Mononuclear cell (primary cell): ENCODE data around the gene GTSE1. TPM values are rescaled to one million over a fixed set of nuclear protein-coding genes. Genes with fewer than 3 reads are reported as not detected.

Experiments
- H3K27me3 ChIP-seq: 2 replicates; pipeline ENCODE4 v1.6.0; 2011; ENCODE audit warnings: low read length, control low read depth; ENCODE audit not compliant: insufficient read depth
- H3K4me1 ChIP-seq: 2 replicates; pipeline ENCODE4 v1.5.1; 2011; ENCODE audit warnings: mild to moderate bottlenecking, low read length, control low read depth; ENCODE audit not compliant: insufficient read depth
- H3K4me3 ChIP-seq: 2 replicates; pipeline ENCODE4 v1.5.1; 2011; ENCODE audit warnings: mild to moderate bottlenecking, low read length, moderate library complexity
- H3K9me3 ChIP-seq: 2 replicates; pipeline ENCODE4 v1.5.1; 2011; ENCODE audit warnings: low read depth, mild to moderate bottlenecking, control low read depth, low read length
- total RNA-seq: library from RNA; depleted of rRNA; stranded (reverse); fragments of >200 nt; gene quantifications from one replicate; pipeline ENCODE4 v1.2.3, GENCODE V29; 2012

GTSE1 gene
- total RNA-seq, 1 donor, result 0.52 TPM

DNA sequence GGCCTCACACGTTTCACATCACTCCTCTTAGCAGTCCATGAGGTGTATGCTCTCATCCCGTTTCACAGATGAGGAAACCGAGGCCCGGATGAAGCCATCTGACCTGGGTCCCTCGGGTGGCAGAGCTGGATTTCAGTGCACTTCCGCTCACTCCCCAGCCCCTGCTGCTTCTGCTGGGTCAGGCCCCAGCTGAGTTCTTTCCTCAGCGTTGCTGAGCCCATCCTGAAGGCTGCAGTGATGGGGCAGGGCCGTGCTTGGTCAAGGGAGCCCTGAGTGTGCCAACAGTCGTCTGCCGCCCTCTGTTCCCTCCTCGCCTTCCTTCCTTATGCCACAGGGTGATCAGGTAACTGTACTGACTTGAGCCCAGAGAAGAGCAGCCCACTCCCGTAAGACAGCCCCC, 51.0 kb downstream of the GTSE1 start:
- H3K27me3 ChIP-seq, result no peaks in the 10 kb centered on the region
- H3K4me1 ChIP-seq, result no peaks in the 10 kb centered on the region
- H3K9me3 ChIP-seq, result no peaks in the 10 kb centered on the region
- no peak overlapping the region for H3K4me3 ChIP-seq

- Histone ChIP-seq H3K4me1 (no peaks in the 10 kb centered on the region), H3K9me3 (no peaks in the 10 kb centered on the region)
Measured at GRCh38 chr22:46348099-46348695, 51.5 kb downstream of the GTSE1 start.

GRCh38 chr22:46349238-46349637, 52.6 kb downstream of the GTSE1 start:
- Histone ChIP-seq H3K27me3 (no peaks in the 10 kb centered on the region), H3K4me3 (no peak overlapping the region), H3K9me3 (no peaks in the 10 kb centered on the region), H3K4me1 (no peaks in the 10 kb centered on the region)

More at GRCh38 chr22:46348099-46348695, 51.5 kb downstream of the GTSE1 start:
- Histone ChIP-seq H3K4me3 (no peak overlapping the region), H3K27me3 (no peaks in the 10 kb centered on the region)

- no peaks in the 10 kb centered on the region for H3K9me3 ChIP-seq
- no peaks in the 10 kb centered on the region for H3K4me1 ChIP-seq
- H3K4me3 ChIP-seq, result no peak overlapping the region
- no peaks in the 10 kb centered on the region for H3K27me3 ChIP-seq
Measured at GRCh38 chr22:46349681-46350080, 53.0 kb downstream of the GTSE1 start.

DNA sequence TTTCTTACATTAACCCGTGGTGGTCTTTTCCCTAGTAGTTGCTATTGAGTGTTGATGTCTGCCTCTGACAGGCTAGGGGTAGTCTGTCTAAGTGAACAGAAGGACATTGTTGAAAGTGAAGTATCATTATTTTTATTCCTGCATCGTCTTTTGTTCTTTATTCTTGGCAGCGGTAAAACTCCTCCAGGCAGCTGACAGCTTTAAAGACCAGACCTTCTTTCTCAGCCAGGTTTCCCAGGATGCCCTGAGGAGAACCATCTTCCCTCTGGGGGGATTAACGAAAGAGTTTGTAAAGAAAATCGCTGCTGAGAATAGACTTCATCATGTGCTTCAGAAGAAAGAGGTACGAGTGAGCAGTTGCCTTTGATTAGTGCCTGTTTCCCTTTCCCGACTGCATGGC, 53.5 kb downstream of the GTSE1 start:
- Histone ChIP-seq H3K27me3 (no peaks in the 10 kb centered on the region), H3K4me1 (no peaks in the 10 kb centered on the region), H3K9me3 (no peaks in the 10 kb centered on the region), H3K4me3 (no peak overlapping the region)

DNA sequence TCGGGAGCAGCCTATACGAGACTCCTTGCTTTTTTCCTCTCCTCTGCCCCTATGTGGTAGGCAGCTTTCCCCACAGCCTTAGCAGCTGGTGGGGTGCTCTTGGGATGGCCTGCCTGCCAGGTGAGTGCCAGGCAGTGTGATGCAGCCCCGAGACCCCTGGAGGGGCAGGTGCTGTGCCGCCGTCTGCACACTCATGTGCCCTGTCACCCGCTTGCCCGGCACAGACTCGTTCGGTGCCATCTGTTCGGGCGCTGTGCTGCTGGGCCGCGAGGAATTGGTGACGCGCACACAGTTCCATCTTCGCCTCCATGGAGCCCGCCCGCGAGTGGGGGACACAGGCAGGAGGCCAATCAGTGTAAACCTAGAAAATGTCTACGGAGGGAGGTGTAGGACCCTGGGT, 54.0 kb downstream of the GTSE1 start:
- Histone ChIP-seq H3K4me3 (no peak overlapping the region), H3K27me3 (no peaks in the 10 kb centered on the region), H3K4me1 (no peaks in the 10 kb centered on the region), H3K9me3 (no peaks in the 10 kb centered on the region)

GRCh38 chr22:46351131-46351735, 54.6 kb downstream of the GTSE1 start:
- Histone ChIP-seq H3K4me1 (no peaks in the 10 kb centered on the region), H3K27me3 (no peaks in the 10 kb centered on the region), H3K9me3 (no peaks in the 10 kb centered on the region), H3K4me3 (no peak overlapping the region)

DNA sequence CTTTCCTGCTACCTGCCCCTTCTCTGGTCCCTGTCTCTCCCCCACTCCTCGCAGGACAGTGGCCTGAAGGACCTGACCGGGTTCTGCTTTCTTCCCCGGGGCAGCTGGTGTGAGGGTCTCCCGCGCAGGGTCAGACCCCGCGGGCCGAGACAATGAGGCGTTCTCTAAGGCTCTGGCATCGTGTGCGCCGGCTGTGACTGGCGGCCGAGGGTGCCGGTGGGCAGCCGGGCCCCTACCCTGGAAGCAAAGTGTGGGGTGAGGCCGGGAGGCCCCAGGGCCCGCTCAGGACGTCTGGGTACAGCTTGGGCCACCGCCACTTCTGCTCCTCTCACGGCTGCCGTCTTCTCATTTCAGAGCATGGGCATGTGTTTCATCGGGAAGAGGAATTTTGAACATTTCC, 55.1 kb downstream of the GTSE1 start:
- Histone ChIP-seq H3K4me3 (no peak overlapping the region), H3K27me3 (no peaks in the 10 kb centered on the region), H3K4me1 (no peaks in the 10 kb centered on the region), H3K9me3 (no peaks in the 10 kb centered on the region)

DNA sequence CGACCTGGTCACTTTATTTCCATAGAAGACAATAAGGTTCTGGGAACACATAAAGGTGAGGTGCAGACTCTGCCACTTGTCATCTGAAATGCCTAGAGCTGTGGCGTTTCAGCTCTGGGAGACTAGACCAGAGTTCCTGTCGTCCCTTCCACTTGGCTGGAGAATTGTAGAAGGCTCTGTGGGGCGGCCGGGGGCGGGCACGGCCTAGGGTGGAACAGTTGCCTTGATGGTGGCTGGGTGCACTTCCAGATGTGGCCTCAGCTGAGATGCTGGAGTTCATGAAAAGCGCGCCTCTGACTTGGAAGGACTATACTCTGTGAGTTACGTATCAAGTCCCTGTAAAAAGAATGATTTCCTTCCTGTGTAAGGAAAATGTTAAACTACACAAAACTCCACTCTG, 55.6 kb downstream of the GTSE1 start:
- no peaks in the 10 kb centered on the region for H3K4me1 ChIP-seq
- H3K9me3 ChIP-seq, result no peaks in the 10 kb centered on the region
- no peaks in the 10 kb centered on the region for H3K27me3 ChIP-seq

GRCh38 chr22:46352691-46353386, 56.2 kb downstream of the GTSE1 start:
- Histone ChIP-seq H3K9me3 (no peaks in the 10 kb centered on the region), H3K4me3 (no peak overlapping the region), H3K4me1 (no peaks in the 10 kb centered on the region), H3K27me3 (no peaks in the 10 kb centered on the region)

More for the DNA sequence above, 55.6 kb downstream of the GTSE1 start:
- no peak overlapping the region for H3K4me3 ChIP-seq

GRCh38 chr22:46353483-46354105, 56.9 kb downstream of the GTSE1 start:
- H3K4me1 ChIP-seq, result no peaks in the 10 kb centered on the region
- no peaks in the 10 kb centered on the region for H3K9me3 ChIP-seq
- H3K4me3 ChIP-seq, result no peak overlapping the region
- no peaks in the 10 kb centered on the region for H3K27me3 ChIP-seq

DNA sequence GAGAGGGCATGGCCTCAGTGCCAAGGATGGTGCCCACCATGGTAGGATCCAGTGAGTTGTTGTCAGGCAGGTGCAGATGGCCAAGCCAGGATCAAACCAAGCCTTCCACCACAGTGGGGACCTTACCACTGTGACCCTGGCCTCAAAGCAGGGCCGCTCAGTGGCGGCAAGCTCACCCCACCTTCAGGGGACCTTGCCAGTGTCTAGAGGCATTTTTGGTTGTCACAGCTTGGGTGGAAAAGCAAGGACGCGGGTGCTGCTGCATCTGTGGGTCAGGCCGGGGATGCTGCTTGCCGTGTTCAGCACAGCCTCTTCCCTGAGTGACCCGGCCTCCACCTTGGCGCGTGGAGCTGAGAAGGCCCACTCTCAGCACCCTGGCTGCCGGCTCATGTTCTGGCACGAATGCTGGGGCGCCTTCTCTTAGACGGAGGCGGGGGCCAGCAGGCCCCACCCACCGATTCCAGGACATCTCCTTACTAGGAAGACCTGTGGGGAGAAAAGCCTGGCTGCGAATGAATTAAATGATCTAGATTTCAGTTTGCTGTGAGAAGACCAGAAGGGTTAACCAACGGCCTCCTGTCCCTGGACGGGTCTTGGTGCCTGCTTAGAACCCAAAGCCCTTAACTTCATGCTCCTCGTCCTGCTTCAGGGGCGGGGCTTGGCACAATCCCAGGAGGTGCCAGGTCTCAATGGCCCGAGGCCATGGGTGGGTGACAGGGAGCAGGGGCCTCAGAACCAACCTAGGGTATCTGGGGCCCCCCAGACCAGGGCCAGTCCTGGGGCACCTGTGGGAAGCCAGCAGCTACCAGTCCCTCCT, 57.7 kb downstream of the GTSE1 start:
- Histone ChIP-seq H3K4me1 (no peaks in the 10 kb centered on the region), H3K4me3 (no peak overlapping the region), H3K27me3 (no peaks in the 10 kb centered on the region), H3K9me3 (no peaks in the 10 kb centered on the region)

DNA sequence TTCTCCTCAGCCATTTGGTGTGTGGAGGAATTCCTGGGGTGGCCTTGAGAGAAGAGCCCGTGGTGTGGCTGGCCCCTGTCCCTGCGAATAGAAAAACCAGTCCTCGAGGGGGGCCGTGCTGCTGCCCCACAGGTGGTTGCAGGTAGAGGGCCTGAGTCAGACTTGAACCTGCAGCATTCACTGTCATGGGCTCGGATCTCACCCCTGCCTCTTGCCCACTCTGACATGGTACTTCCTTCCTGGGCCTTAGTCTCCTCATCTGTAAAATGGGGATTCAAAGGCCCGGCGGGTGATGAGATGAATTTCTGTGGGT, 58.3 kb downstream of the GTSE1 start:
- Histone ChIP-seq H3K4me1 (no peaks in the 10 kb centered on the region), H3K27me3 (no peaks in the 10 kb centered on the region), H3K4me3 (no peak overlapping the region), H3K9me3 (no peaks in the 10 kb centered on the region)

DNA sequence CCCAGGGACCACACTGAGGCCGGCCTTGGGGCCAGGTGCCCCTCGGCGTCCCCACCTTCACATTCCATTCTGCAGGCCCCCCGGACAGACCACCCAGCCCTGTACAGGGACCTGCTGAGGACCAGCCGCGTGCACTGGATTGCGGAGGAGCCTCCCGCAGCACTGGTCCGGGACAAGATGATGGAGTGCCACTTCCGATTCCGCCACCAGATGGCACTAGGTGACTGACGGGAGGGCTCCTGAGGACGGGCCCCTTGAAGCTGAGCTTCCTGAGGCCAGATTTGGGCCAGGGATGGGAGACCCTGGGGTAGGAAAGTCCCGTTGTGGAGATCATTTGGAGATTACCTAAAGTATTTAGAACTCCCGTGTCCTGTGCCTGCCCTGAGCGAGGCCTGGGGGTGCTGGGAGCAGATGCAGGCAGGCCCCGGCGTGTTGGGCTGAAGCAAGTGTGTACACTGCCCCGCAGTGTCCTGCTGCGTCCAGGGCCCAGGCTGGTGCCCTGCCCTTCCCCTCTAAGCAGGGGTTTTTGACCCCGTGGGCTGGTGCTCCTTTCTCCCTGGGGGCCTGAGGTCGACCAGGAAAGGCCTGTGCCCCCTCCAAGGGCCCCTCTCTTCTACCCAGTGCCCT, 58.8 kb downstream of the GTSE1 start:
- H3K9me3 ChIP-seq, result no peaks in the 10 kb centered on the region
- H3K27me3 ChIP-seq, result no peaks in the 10 kb centered on the region
- H3K4me1 ChIP-seq, result no peaks in the 10 kb centered on the region
- H3K4me3 ChIP-seq, result no peak overlapping the region
